ENCODE data around the gene IFT122.
A peak's percentile ranks its signal among the peaks of the same experiment; 100 is the strongest.
"Not testable (repeated sequence)": the region's sequence is repeated elsewhere in the genome, so short reads cannot be mapped to it uniquely, and the experiment has no call there.

Gene IFT122

GRCh38 chr3:129439817-129440617, at the start of gene IFT122, which contains the start of gene MBD4:
IFT122 (plus strand) TSS chr3:129440224; CDS start chr3:129440331, 107 bp downstream.
MBD4 (minus strand) TSS chr3:129439948; CDS start chr3:129439833, 115 bp downstream.
- DNase-seq = peak; percentile 99

- DNase-seq = not testable (repeated sequence)
Measured at GRCh38 chr3:129391583-129391982, 48.4 kb upstream of the IFT122 start.

- not testable (repeated sequence) for DNase-seq
Measured at GRCh38 chr3:129392106-129392887, 47.7 kb upstream of the IFT122 start.

GRCh38 chr3:129393271-129393670, 46.8 kb upstream of the IFT122 start:
- no peak for DNase-seq

- not testable (repeated sequence) for DNase-seq
Measured at GRCh38 chr3:129393760-129394564, 46.1 kb upstream of the IFT122 start.

GRCh38 chr3:129398803-129399144, 41.2 kb upstream of the IFT122 start:
- peak; percentile 58 for DNase-seq

- DNase-seq = peak; percentile 99
Measured at GRCh38 chr3:129399145-129399894, 40.7 kb upstream of the IFT122 start.

GRCh38 chr3:129399895-129400357, 40.1 kb upstream of the IFT122 start:
- DNase-seq = no peak

GRCh38 chr3:129402210-129402609, 37.8 kb upstream of the IFT122 start:
- no peak for DNase-seq

GRCh38 chr3:129402616-129403015, 37.4 kb upstream of the IFT122 start:
- DNase-seq = no peak

- DNase-seq = no peak
Measured at GRCh38 chr3:129403450-129403849, 36.6 kb upstream of the IFT122 start.

GRCh38 chr3:129404130-129404529, 35.9 kb upstream of the IFT122 start:
- no peak for DNase-seq

- DNase-seq = no peak
Measured at GRCh38 chr3:129404610-129405009, 35.4 kb upstream of the IFT122 start.

- DNase-seq = no peak
Measured at GRCh38 chr3:129409541-129409940, 30.5 kb upstream of the IFT122 start.

GRCh38 chr3:129410971-129411370, 29.1 kb upstream of the IFT122 start:
- DNase-seq = no peak

GRCh38 chr3:129412542-129413198, 27.4 kb upstream of the IFT122 start:
- DNase-seq = no peak

- DNase-seq = not testable (repeated sequence)
Measured at GRCh38 chr3:129413238-129413637, 26.8 kb upstream of the IFT122 start.

GRCh38 chr3:129413687-129414506, 26.1 kb upstream of the IFT122 start:
- peak; percentile 86 for DNase-seq

- no peak for DNase-seq
Measured at GRCh38 chr3:129415378-129415777, 24.6 kb upstream of the IFT122 start.

GRCh38 chr3:129415830-129416229, 24.2 kb upstream of the IFT122 start:
- no peak for DNase-seq

GRCh38 chr3:129416415-129416814, 23.6 kb upstream of the IFT122 start:
- DNase-seq = peak; percentile 78
